NCI-H2081 treated with DMSO at 0.1 percent for 48 hours (cell line): Measurements from ENCODE around the gene FAM181A.

ENCODE experiments used
- DNase-seq: peaks from one replicate; lab custom pipeline; 2025; lab: John Stamatoyannopoulos, UW

Gene FAM181A

GRCh38 chr14:93950948-93951634 lies 23.9 kb downstream of the FAM181A start:
- no peak for DNase-seq

- no peak for DNase-seq
These were observed 24.7 kb downstream of the FAM181A start for GRCh38 chr14:93951635-93952540.

- no peak for DNase-seq
These were observed 25.7 kb downstream of the FAM181A start for GRCh38 chr14:93952829-93953228.

GRCh38 chr14:93953263-93953662 lies 26.1 kb downstream of the FAM181A start:
- no peak for DNase-seq

GRCh38 chr14:93953739-93954515 lies 26.8 kb downstream of the FAM181A start:
- no peak for DNase-seq

GRCh38 chr14:93954516-93954830 lies 27.3 kb downstream of the FAM181A start:
- DNase-seq: no peak

GRCh38 chr14:93954900-93955849 lies 28.0 kb downstream of the FAM181A start:
- no peak for DNase-seq

GRCh38 chr14:93955850-93956481 lies 28.8 kb downstream of the FAM181A start:
- no peak for DNase-seq

- DNase-seq: no peak
These were observed 29.6 kb downstream of the FAM181A start for GRCh38 chr14:93956514-93957332.

- no peak for DNase-seq
These were observed 30.2 kb downstream of the FAM181A start for GRCh38 chr14:93957333-93957710.

- no peak for DNase-seq
These were observed 30.8 kb downstream of the FAM181A start for GRCh38 chr14:93957751-93958566.

- no peak for DNase-seq
These were observed 31.6 kb downstream of the FAM181A start for GRCh38 chr14:93958567-93959238.

- DNase-seq: no peak
These were observed 32.3 kb downstream of the FAM181A start for GRCh38 chr14:93959239-93960107.

- no peak for DNase-seq
These were observed 32.9 kb downstream of the FAM181A start for GRCh38 chr14:93960108-93960475.

- DNase-seq: no peak
These were observed 33.8 kb downstream of the FAM181A start for GRCh38 chr14:93960774-93961438.

GRCh38 chr14:93961620-93962019 lies 34.5 kb downstream of the FAM181A start:
- DNase-seq: no peak
